Coronary artery (tissue), 2 donors: Measurements from ENCODE around the gene ARHGAP18.

Experiments
- DNase-seq: peaks from one replicate; pipeline ENCODE4 v3.0.0-alpha.2; 2017; ENCODE audit warnings: low spot score
- H3K27ac ChIP-seq, 2 donors: fragments of 200-600 bp; sonication (generic); one replicate each; pipeline ENCODE4 v1.5.1; 2016 to 2019
- H3K4me3 ChIP-seq: fragments of 200-600 bp; sonication (generic); 2 replicates; pipeline ENCODE4 v1.5.1; 2016; ENCODE audit warnings: mild to moderate bottlenecking, moderate library complexity
- TF ChIP-seq, protein P1 (sequence below): fragments of 200-600 bp; sonication (generic); IDR thresholded peaks from one replicate; pipeline ENCODE4 v1.5.1; 2019; ENCODE audit warnings: antibody characterized with exemption

Gene ARHGAP18

DNA sequence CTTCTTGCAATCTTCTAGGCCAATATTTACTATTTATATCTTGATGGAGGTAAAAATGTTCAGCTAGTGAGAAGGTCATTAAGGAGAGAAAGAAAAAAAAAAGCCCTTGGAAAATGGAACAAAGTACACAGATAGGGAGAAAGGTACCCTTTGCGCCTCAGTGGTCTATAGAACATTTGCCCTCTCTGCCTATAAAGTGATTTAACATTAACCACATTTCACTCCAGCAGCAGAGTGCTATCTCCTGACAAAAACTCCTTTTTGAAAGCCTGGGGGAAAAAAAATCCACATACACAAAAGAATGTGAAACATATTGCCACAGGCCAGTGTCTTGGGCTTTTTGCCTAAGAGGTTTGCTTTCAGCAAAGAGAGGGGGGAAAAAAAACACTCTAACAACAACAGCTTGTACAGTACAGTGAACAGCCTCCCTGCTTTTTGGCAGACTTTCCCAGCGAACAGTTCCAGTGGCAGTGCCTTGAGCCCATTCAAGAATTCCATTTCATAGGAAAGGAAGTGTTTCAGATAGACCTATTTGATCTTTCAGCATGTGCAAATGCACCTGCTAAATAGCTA, 695 bp downstream of the ARHGAP18 start:
- peak overlapping the region; percentile 73 to 88 for H3K27ac ChIP-seq
- peak overlapping the region; percentile 77 for H3K4me3 ChIP-seq
- TF ChIP-seq, protein P1, sequence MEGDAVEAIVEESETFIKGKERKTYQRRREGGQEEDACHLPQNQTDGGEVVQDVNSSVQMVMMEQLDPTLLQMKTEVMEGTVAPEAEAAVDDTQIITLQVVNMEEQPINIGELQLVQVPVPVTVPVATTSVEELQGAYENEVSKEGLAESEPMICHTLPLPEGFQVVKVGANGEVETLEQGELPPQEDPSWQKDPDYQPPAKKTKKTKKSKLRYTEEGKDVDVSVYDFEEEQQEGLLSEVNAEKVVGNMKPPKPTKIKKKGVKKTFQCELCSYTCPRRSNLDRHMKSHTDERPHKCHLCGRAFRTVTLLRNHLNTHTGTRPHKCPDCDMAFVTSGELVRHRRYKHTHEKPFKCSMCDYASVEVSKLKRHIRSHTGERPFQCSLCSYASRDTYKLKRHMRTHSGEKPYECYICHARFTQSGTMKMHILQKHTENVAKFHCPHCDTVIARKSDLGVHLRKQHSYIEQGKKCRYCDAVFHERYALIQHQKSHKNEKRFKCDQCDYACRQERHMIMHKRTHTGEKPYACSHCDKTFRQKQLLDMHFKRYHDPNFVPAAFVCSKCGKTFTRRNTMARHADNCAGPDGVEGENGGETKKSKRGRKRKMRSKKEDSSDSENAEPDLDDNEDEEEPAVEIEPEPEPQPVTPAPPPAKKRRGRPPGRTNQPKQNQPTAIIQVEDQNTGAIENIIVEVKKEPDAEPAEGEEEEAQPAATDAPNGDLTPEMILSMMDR = no peak
- DNase-seq = no peak

DNA sequence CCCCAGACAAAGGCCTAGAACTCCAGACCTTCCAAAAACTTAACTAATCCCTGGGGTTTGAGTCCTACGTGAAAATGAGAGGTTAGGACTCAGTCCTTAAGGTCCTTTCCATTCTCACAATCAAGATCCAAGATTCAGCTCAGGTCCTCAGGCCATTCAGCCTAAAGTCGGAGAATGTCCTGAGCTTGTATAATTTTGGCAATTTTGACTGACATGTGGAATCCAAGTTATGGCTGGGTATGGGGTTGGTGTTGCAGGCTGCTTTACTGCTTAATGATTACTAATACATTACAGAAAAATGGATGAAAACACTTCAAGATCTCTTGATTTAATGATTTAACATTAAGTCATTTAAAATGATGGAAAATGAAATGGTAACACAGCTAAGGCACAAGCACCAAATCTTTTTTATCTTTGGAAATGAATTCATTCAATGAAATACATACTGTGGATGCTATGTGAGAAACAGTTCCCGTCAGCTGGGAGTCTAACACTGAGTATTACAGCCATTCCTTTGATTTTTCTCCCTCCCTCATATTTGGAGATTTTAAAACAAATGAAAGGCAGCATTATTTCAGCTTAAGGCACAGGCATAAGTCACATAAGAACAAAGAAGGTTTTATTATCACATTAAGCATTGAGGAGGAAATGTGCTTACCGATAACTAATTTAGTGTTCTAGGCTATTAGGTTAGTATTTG, 1.3 kb downstream of the ARHGAP18 start:
- TF ChIP-seq, protein P1 = no peak
- peak overlapping the region; percentile 73 to 88 for H3K27ac ChIP-seq
- peak overlapping the region; percentile 77 for H3K4me3 ChIP-seq
- no peak for DNase-seq

DNA sequence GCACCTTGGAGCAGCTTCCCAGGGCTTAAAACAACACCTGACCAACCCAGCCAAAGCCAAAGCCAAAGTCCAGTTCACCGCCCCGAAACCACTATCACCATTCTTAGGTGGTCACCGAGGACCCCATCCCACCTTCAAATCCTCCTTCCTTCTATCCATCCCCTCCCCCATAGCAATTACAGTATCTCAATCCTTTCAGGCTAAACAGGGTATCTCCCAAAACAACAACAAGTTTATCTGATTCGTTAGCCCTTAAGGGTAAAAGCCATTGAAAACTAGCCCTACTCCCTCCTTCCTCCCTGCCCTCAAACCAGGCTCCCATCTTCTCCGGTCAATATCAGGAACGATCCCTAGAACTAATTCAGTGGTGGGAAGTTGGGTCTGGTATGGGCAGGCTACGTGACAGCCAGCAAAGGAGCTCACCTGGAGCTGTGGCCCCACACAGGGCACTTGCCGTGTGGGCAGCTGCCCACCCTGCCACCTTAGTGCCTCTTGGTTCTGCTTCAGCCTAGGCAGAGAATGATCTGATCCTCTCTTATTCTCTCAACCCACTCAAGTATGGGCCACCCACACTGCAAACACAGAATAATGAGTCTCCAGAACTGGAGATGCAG, 2.0 kb downstream of the ARHGAP18 start:
- no peak for DNase-seq
- H3K27ac ChIP-seq = peak overlapping the region in 1 of 2 donors; percentile 88
- peak overlapping the region; percentile 77 for H3K4me3 ChIP-seq
- TF ChIP-seq, protein P1 = no peak

DNA sequence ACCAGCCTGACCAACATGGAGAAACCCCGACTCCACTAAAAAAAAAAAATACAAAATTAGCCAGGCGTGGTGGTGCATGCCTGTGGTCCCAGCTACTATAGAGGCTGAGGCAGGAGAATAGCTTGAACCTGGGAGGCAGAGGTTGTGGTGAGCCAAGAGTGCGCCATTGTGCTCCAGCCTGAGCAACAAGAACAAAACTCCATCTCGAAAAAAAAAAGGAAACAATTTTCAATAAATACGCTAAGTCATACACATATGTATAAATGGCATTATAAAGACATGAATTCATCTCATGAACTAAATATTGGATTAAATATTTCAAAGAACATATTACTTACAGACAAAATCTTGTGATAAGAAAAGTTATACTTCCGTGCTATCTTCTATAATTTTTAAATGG, 2.9 kb downstream of the ARHGAP18 start:
- no peak for DNase-seq
- TF ChIP-seq, protein P1 = no peak
- no peak overlapping the region for H3K4me3 ChIP-seq
- no peak overlapping the region for H3K27ac ChIP-seq

DNA sequence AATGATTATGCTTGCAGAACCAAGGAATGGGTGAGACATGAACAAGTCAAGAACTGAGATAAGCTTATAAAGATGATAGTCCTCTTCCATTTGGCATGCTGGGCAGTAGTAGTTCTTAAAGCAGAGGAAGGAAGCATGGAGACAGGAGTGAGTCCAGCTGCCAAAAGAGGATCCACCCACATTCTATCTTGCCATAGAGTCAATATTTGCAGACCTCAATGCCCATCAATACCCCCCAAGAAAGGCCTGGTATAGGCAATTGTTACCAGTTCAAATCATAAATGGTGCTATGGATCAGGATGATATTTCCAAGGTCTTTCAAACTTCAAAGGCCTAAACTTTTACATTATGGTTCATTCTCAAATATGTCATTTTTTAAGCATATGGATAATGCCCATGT, 4.8 kb downstream of the ARHGAP18 start:
- TF ChIP-seq, protein P1 = no peak
- H3K4me3 ChIP-seq = no peak overlapping the region
- no peak for DNase-seq
- H3K27ac ChIP-seq = no peak overlapping the region

DNA sequence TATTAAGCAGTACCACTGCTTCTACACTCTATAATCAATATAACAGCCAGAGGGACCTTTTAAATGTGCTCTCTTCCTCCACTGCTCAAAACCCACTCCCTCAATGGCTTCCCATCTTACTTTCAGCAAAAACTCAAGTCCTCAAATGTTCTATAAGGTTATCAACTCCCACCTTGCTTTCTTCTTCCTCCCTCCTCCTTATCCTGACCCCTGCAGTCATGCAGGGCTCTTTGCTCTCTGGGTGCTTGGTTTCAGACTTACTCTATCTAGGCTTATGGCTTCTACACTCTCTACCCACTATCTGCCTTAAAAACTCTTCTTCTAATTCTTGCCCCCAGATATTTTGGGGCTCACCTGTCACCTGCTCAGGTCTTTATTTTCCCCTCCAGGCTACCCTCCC, 5.3 kb downstream of the ARHGAP18 start:
- no peak overlapping the region for H3K27ac ChIP-seq
- no peak for DNase-seq
- no peak overlapping the region for H3K4me3 ChIP-seq
- TF ChIP-seq, protein P1 = no peak
